Hepatocyte (in vitro differentiated cells): Measurements from ENCODE around the gene PTDSS2.

ENCODE experiments used
- EZH2 ChIP-seq: fragments of 200-600 bp; sonication (generic); IDR thresholded peaks from 2 replicates; pipeline ENCODE4 v1.6.1; 2016; ENCODE audit warnings: antibody characterized with exemption, mild to moderate bottlenecking, borderline replicate concordance
- TF ChIP-seq, protein P1 (sequence below): fragments of 200-600 bp; sonication (generic); IDR thresholded peaks from 2 replicates; pipeline ENCODE4 v1.5.1; 2016; ENCODE audit warnings: antibody characterized with exemption, mild to moderate bottlenecking; ENCODE audit not compliant: poor library complexity

DNA sequence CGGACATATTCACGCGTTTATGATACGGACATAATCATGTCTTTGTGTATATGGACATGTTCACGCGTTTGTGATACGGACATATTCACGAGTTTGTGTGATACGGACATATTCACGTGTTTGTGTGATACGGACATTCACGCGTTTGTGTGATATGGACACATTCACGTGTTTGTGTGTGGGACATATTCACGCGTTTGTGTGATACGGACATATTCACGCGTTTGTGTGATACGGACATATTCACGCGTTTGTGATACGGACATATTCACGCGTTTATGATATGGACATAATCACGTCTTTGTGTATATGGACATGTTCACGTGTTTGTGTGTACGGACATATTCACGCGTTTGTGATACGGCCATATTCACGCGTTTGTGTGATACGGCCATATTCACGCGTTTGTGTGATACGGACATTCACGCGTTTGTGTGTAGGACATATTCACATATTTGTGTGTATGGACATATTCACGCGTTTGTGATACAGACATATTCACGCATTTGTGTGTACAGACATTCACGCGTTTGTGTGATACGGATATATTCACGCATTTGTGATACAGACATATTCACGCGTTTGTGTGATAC, 24.9 kb downstream of the PTDSS2 start:
- TF ChIP-seq, protein P1, sequence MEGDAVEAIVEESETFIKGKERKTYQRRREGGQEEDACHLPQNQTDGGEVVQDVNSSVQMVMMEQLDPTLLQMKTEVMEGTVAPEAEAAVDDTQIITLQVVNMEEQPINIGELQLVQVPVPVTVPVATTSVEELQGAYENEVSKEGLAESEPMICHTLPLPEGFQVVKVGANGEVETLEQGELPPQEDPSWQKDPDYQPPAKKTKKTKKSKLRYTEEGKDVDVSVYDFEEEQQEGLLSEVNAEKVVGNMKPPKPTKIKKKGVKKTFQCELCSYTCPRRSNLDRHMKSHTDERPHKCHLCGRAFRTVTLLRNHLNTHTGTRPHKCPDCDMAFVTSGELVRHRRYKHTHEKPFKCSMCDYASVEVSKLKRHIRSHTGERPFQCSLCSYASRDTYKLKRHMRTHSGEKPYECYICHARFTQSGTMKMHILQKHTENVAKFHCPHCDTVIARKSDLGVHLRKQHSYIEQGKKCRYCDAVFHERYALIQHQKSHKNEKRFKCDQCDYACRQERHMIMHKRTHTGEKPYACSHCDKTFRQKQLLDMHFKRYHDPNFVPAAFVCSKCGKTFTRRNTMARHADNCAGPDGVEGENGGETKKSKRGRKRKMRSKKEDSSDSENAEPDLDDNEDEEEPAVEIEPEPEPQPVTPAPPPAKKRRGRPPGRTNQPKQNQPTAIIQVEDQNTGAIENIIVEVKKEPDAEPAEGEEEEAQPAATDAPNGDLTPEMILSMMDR = no peak
- no peak for TF ChIP-seq EZH2
